ENCODE measurements around the gene C14orf132.

GRCh38 chr14:96086574-96087077 lies 47.5 kb downstream of the C14orf132 start:
- TF ChIP-seq CTCF (IDR thresholded peaks at IDR 0.05; ENCODE audit: insufficient read depth, low read depth, low read length) (peak; percentile 33), EZH2 (IDR thresholded peaks at IDR 0.05; ENCODE audit: insufficient read depth, low read length) (no peak)

All from astrocyte (in vitro differentiated cells and primary cell).